HCT116 (cell line): ENCODE results near the gene PCDH20. TPM values are rescaled to one million over a fixed set of nuclear protein-coding genes. Genes with fewer than 3 reads are reported as not detected.

ENCODE experiments used
- ATAC-seq: fragments of 200-7000 bp; cut with Tn5 transposase; 2 replicates; pipeline ENCODE4 v1.9.1; 2020; ENCODE audit warnings: mild to moderate bottlenecking, moderate library complexity
- BruUV-seq: library from RNA; stranded (reverse); fragments of 400-500 nt; replicated peaks from 2 replicates; lab custom pipeline; 2021; lab: Mats Ljungman, UMichigan
- CTCF ChIA-PET: fragments of 300-600 bp; sonication (Branson Sonifier 250); formaldehyde crosslinking; loops from one replicate; lab custom pipeline; 2021; ENCODE audit warnings: antibody characterized with exemption; lab: Charles Lee
- POLR2A ChIA-PET: fragments of 300-600, 350-600 bp; sonication (Branson Sonifier 250); formaldehyde crosslinking; loops from one replicate; lab custom pipeline; 2021; ENCODE audit warnings: antibody characterized with exemption; lab: Charles Lee
- RAD21 ChIA-PET, 2 experiments: fragments of 300-600 bp; sonication (Branson Sonifier 250); formaldehyde crosslinking; loops; one replicate each; lab custom pipeline; 2023; ENCODE audit warnings: low total read pairs in 2 of 2; ENCODE audit not compliant: uncharacterized antibody in 2 of 2, unreplicated experiment in 2 of 2, low non-redundant PET in 1 of 2; lab: Charles Lee
- DNase-seq: peaks from one replicate; pipeline ENCODE4 v3.0.0-alpha.2; 2010; ENCODE audit warnings: low read depth, low spot score
- H2AFZ ChIP-seq: fragments of 200-600 bp; shearing (Covaris generic), sonication (generic); 2 replicates; pipeline ENCODE4 v1.6.1; 2017; ENCODE audit warnings: low read depth, mixed run types, mixed read lengths, antibody characterized with exemption, low read length; ENCODE audit not compliant: poor library complexity, severe bottlenecking
- H3K27ac ChIP-seq: 2 replicates; pipeline ENCODE4 v1.5.1; 2012; ENCODE audit warnings: low read depth, low read length
- H3K27me3 ChIP-seq: fragments of 200-600 bp; sonication (generic); 2 replicates; pipeline ENCODE4 v1.6.1; 2016; ENCODE audit warnings: mixed run types, low read length, mixed read lengths; ENCODE audit not compliant: insufficient read depth
- H3K36me3 ChIP-seq, 2 experiments: fragments of 200-500 bp in 1 of 2; fragments of 200-600 bp in 1 of 2; sonication (Bioruptor generic) in 1 of 2; sonication (generic) in 1 of 2; 2 replicates each; pipeline versions ENCODE4 v1.5.1 to v1.6.1; 2014 to 2016; ENCODE audit warnings: low read length in 2 of 2, inconsistent platforms in 1 of 2, mixed read lengths in 1 of 2, mixed run types in 1 of 2; ENCODE audit not compliant: insufficient read depth in 2 of 2, control insufficient read depth in 1 of 2
- H3K4me1 ChIP-seq, 2 experiments: fragments of 200-600 bp in 1 of 2; sonication (generic) in 1 of 2; 2 replicates each; pipeline versions ENCODE4 v1.5.1 to v1.6.1; 2012 to 2017; ENCODE audit warnings: low read length in 2 of 2, inconsistent platforms in 1 of 2, mild to moderate bottlenecking in 1 of 2, mixed read lengths in 1 of 2, mixed run types in 1 of 2, moderate library complexity in 1 of 2; ENCODE audit not compliant: insufficient read depth in 2 of 2, control insufficient read depth in 1 of 2
- H3K4me2 ChIP-seq: fragments of 200-600 bp; sonication (generic); 2 replicates; pipeline ENCODE4 v1.6.1; 2017; ENCODE audit warnings: mixed run types, low read length, mixed read lengths
- H3K4me3 ChIP-seq, 2 experiments: fragments of 200-600 bp in 1 of 2; sonication (generic) in 1 of 2; replicated peaks in 1 of 2; 2 replicates each; pipeline ENCODE4 v1.5.1; 2011 to 2016; ENCODE audit warnings: low read length in 2 of 2, control low read depth in 1 of 2, low read depth in 1 of 2, mild to moderate bottlenecking in 1 of 2, mixed read lengths in 1 of 2, mixed run types in 1 of 2
- H3K79me2 ChIP-seq: fragments of 200-600 bp; sonication (generic); 2 replicates; pipeline ENCODE4 v1.6.1; 2017; ENCODE audit warnings: mild to moderate bottlenecking, mixed run types, low read length, moderate library complexity, mixed read lengths; ENCODE audit not compliant: insufficient read depth
- H3K9ac ChIP-seq: fragments of 200-600 bp; sonication (generic); 2 replicates; pipeline ENCODE4 v1.6.1; 2016; ENCODE audit warnings: low read length, mixed read lengths
- H3K9me2 ChIP-seq: fragments of 200-600 bp; sonication (generic), shearing (Covaris generic); 2 replicates; pipeline ENCODE4 v1.6.1; 2017; ENCODE audit warnings: mixed run types, mild to moderate bottlenecking, moderate library complexity; ENCODE audit not compliant: insufficient read depth
- H3K9me3 ChIP-seq, 2 experiments: fragments of 200-500 bp in 1 of 2; fragments of 200-600 bp in 1 of 2; sonication (Bioruptor generic) in 1 of 2; sonication (generic) in 1 of 2; 2 replicates each; pipeline ENCODE4 v1.6.1; 2014 to 2017; ENCODE audit warnings: low read length in 2 of 2, mixed read lengths in 2 of 2, inconsistent platforms in 1 of 2, low read depth in 1 of 2, mild to moderate bottlenecking in 1 of 2, mixed run types in 1 of 2, moderate library complexity in 1 of 2; ENCODE audit not compliant: control insufficient read depth in 1 of 2, insufficient read depth in 1 of 2
- H4K20me1 ChIP-seq: fragments of 200-600 bp; sonication (generic), shearing (Covaris generic); 2 replicates; pipeline ENCODE4 v1.6.1; 2017; ENCODE audit warnings: mixed run types, mild to moderate bottlenecking, moderate library complexity; ENCODE audit not compliant: insufficient read depth
- CBX3 ChIP-seq: IDR thresholded peaks from 2 replicates; pipeline ENCODE4 v1.6.1; 2012; ENCODE audit warnings: low read depth
- CEBPB ChIP-seq: IDR thresholded peaks from 2 replicates; pipeline ENCODE4 v1.6.1; 2012; ENCODE audit warnings: low read depth
- CTCF ChIP-seq, 3 experiments: fragments of 200-600 bp in 1 of 3; sonication (generic) in 1 of 3; IDR thresholded peaks in 2 of 3; conservative IDR thresholded peaks in 1 of 3; 2 replicates each; pipeline ENCODE4 v1.5.1; 2012 to 2017; ENCODE audit warnings: low read depth in 2 of 3, low read length in 2 of 3, antibody characterized with exemption in 1 of 3, borderline replicate concordance in 1 of 3, control low read depth in 1 of 3, mild to moderate bottlenecking in 1 of 3, mixed read lengths in 1 of 3, mixed run types in 1 of 3, moderate library complexity in 1 of 3; ENCODE audit not compliant: insufficient read depth in 1 of 3
- ELF1 ChIP-seq: IDR thresholded peaks from 2 replicates; pipeline ENCODE4 v1.6.1; 2012; ENCODE audit warnings: low read depth, borderline replicate concordance
- EZH2 ChIP-seq: fragments of 200-600 bp; sonication (generic); IDR thresholded peaks from 2 replicates; pipeline ENCODE4 v1.6.1; 2017; ENCODE audit warnings: antibody characterized with exemption, mixed run types
- FOSL1 ChIP-seq: IDR thresholded peaks from 2 replicates; pipeline ENCODE4 v1.6.1; 2012; ENCODE audit warnings: low read depth
- MAX ChIP-seq: IDR thresholded peaks from 2 replicates; pipeline ENCODE4 v1.6.1; 2012
- POLR2AphosphoS5 ChIP-seq: IDR thresholded peaks from 2 replicates; pipeline ENCODE4 v1.6.1; 2011; ENCODE audit warnings: mild to moderate bottlenecking, low read depth, low read length, moderate library complexity
- SIN3A ChIP-seq: IDR thresholded peaks from 2 replicates; pipeline ENCODE4 v1.6.1; 2012; ENCODE audit warnings: low read depth
- SP1 ChIP-seq: IDR thresholded peaks from 2 replicates; pipeline ENCODE4 v1.6.1; 2012; ENCODE audit warnings: low read depth
- SRF ChIP-seq: IDR thresholded peaks from 2 replicates; pipeline ENCODE4 v1.6.1; 2012; ENCODE audit warnings: low read depth
- TCF7L2 ChIP-seq: IDR thresholded peaks from 2 replicates; pipeline ENCODE4 v1.7.0; 2011; ENCODE audit warnings: borderline replicate concordance, inconsistent platforms; ENCODE audit not compliant: insufficient read depth, insufficient read length; ENCODE audit errors: extremely low read depth
- ZBTB33 ChIP-seq: IDR thresholded peaks from 2 replicates; pipeline ENCODE4 v1.6.1; 2011; ENCODE audit warnings: mild to moderate bottlenecking, low read length, moderate library complexity; ENCODE audit not compliant: insufficient replicate concordance; ENCODE audit errors: extremely low read depth
- ZFX ChIP-seq: fragments of 450-650 bp; IDR thresholded peaks from 2 replicates; pipeline ENCODE4 v1.6.1; 2017
- ZNF274 ChIP-seq: fragments of 200-500 bp; sonication (Bioruptor generic); IDR thresholded peaks from 2 replicates; pipeline ENCODE4 v1.6.1; 2014; ENCODE audit warnings: mild to moderate bottlenecking, low read depth, low read length, inconsistent platforms
- intact Hi-C: fragments of 100-400 bp; cut with micrococcal nuclease; formaldehyde crosslinking; loops from 2 replicates; pipeline ENCODE4 v1.10.0; 2022
- total RNA-seq: library from RNA; stranded (reverse); gene quantifications from one replicate; pipeline ENCODE4 v1.2.1, GENCODE V29; 2021; ENCODE audit not compliant: unreplicated experiment

PCDH20 gene
- total RNA-seq, 1 experiment from 2014 or later, result not detected

GRCh38 chr13:61417086-61417570, 1.5 kb upstream of the PCDH20 start:
- intact Hi-C loops, result no loop called here
- POLR2A ChIA-PET, result no interaction called here
- BruUV-seq, result no TSS peak

More at GRCh38 chr13:61417086-61417570, 1.5 kb upstream of the PCDH20 start:
- H3K4me1 ChIP-seq, result no peaks in the 10 kb centered on the region
- RAD21 ChIA-PET, result no interaction called here
- CTCF ChIA-PET, result interaction anchor here (0.6 kb wide), 1 partner anchor 205 kb away, joined by 3 read pairs; no protein-coding TSS in a partner anchor
- no peak overlapping the region for H3K4me3 ChIP-seq
- H3K27ac ChIP-seq, result no peak overlapping the region
- no peaks in the 10 kb centered on the region for H3K36me3 ChIP-seq
- no peaks in the 10 kb centered on the region for H4K20me1 ChIP-seq
- H3K9me2 ChIP-seq, result no peaks in the 10 kb centered on the region
- TF ChIP-seq ZNF274 (no peak), ELF1 (no peak), CBX3 (no peak), ZFX (no peak), SP1 (no peak), CEBPB (no peak), MAX (no peak), EZH2 (no peak), SRF (no peak), TCF7L2 (no peak), FOSL1 (no peak), SIN3A (no peak), ZBTB33 (no peak), POLR2AphosphoS5 (no peak), CTCF (IDR thresholded peaks at IDR 0.05 in 2 of 3, conservative IDR thresholded peaks at IDR 0.05 in 1 of 3; ENCODE audit: borderline replicate concordance in 1 of 3, insufficient read depth in 1 of 3, low read depth in 2 of 3, low read length in 2 of 3) (no peak)
- H3K27me3 ChIP-seq, result no peaks in the 10 kb centered on the region
- H3K9me3 ChIP-seq, result peaks cover 0 to 4% of the 10 kb centered on the region in 2 experiments; a peak in 1 of 4 replicates
- H2AFZ ChIP-seq, result no peak overlapping the region
- H3K4me2 ChIP-seq, result no peak overlapping the region
- ATAC-seq, result no peak
- DNase-seq, result no peak
- no peak overlapping the region for H3K9ac ChIP-seq
- no peaks in the 10 kb centered on the region for H3K79me2 ChIP-seq
